HepG2 (cell line): ENCODE results near the gene TSHZ2.

Experiments used
- ARNTL ChIP-seq: sonication (generic); formaldehyde crosslinking; IDR thresholded peaks from 2 replicates; pipeline ENCODE4 v1.4.0; 2020; ENCODE audit warnings: mild to moderate bottlenecking, missing genetic modification reagents
- CBFB ChIP-seq: sonication (generic); formaldehyde crosslinking; IDR thresholded peaks from 2 replicates; pipeline ENCODE4 v1.4.0; 2020; ENCODE audit warnings: missing genetic modification reagents
- FOXA3 ChIP-seq: IDR thresholded peaks from 2 replicates; pipeline ENCODE4 v1.6.1; 2016; ENCODE audit warnings: missing genetic modification reagents, missing compliant biosample characterization
- MLLT10 ChIP-seq: sonication (generic); formaldehyde crosslinking; IDR thresholded peaks from 2 replicates; pipeline ENCODE4 v1.4.0; 2020; ENCODE audit warnings: missing genetic modification reagents
- NFIB ChIP-seq: sonication (generic); formaldehyde crosslinking; IDR thresholded peaks from 2 replicates; pipeline ENCODE4 v1.9.0; 2021; ENCODE audit warnings: missing genetic modification reagents, mild to moderate bottlenecking, borderline replicate concordance
- YY1 ChIP-seq: IDR thresholded peaks from 2 replicates; pipeline ENCODE4 v1.6.1; 2011; ENCODE audit warnings: low read length, low read depth, moderate library complexity, mild to moderate bottlenecking; ENCODE audit not compliant: insufficient read depth, insufficient replicate concordance
- ZNF556 ChIP-seq: sonication (generic); formaldehyde crosslinking; IDR thresholded peaks from 2 replicates; pipeline ENCODE4 v1.4.0; 2020; ENCODE audit warnings: mild to moderate bottlenecking, missing genetic modification reagents, borderline replicate concordance
- TF ChIP-seq, protein P1 (sequence below): sonication (generic); formaldehyde crosslinking; IDR thresholded peaks from 2 replicates; pipeline ENCODE4 v1.5.1; 2020; ENCODE audit warnings: mild to moderate bottlenecking, missing genetic modification reagents
- TF ChIP-seq, protein P2 (sequence below): sonication (generic); formaldehyde crosslinking; IDR thresholded peaks from 2 replicates; pipeline ENCODE4 v1.5.0; 2020; ENCODE audit warnings: mild to moderate bottlenecking, missing genetic modification reagents, moderate library complexity
- TF ChIP-seq, protein P3 (sequence below): IDR thresholded peaks from 2 replicates; pipeline ENCODE4 v1.6.1; 2016; ENCODE audit warnings: missing biosample characterization, missing genetic modification reagents, low read depth
- TF ChIP-seq, protein P4 (sequence below): sonication (generic); formaldehyde crosslinking; IDR thresholded peaks from 2 replicates; pipeline ENCODE4 v1.4.0; 2020; ENCODE audit warnings: missing genetic modification reagents
- TF ChIP-seq, protein P5 (sequence below), 2 experiments: IDR thresholded peaks; 2 replicates each; pipeline ENCODE4 v1.6.1; 2011 to 2012; ENCODE audit warnings: low read length in 2 of 2, borderline replicate concordance in 1 of 2, low read depth in 1 of 2, mild to moderate bottlenecking in 1 of 2, moderate library complexity in 1 of 2

DNA sequence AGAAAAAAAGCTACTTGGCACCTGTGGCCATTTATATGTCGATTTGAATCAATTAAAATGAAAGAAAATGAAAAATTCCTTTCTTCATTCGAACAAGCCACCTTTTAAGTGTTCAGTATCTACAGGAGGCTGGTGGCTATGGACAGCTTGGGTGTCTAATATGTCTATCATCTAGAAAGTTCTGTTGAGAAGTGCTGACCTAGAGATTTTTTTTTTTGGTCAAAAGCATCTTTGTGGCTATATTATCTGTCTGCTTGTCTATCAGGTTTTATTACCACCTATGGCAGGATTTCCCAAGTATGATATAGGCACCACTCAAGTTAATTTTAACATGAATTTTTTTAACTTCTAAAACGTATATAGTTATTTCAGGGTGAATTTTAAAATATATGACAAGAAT is 250.8 kb downstream of the TSHZ2 start:
- TF ChIP-seq MLLT10 (CRISPR knock-in tag) (no peak), ARNTL (CRISPR knock-in tag) (no peak), NFIB (CRISPR knock-in tag) (no peak), CBFB (CRISPR knock-in tag) (no peak), FOXA3 (no peak), YY1 (no peak), ZNF556 (CRISPR knock-in tag) (no peak)
- TF ChIP-seq, protein P1, sequence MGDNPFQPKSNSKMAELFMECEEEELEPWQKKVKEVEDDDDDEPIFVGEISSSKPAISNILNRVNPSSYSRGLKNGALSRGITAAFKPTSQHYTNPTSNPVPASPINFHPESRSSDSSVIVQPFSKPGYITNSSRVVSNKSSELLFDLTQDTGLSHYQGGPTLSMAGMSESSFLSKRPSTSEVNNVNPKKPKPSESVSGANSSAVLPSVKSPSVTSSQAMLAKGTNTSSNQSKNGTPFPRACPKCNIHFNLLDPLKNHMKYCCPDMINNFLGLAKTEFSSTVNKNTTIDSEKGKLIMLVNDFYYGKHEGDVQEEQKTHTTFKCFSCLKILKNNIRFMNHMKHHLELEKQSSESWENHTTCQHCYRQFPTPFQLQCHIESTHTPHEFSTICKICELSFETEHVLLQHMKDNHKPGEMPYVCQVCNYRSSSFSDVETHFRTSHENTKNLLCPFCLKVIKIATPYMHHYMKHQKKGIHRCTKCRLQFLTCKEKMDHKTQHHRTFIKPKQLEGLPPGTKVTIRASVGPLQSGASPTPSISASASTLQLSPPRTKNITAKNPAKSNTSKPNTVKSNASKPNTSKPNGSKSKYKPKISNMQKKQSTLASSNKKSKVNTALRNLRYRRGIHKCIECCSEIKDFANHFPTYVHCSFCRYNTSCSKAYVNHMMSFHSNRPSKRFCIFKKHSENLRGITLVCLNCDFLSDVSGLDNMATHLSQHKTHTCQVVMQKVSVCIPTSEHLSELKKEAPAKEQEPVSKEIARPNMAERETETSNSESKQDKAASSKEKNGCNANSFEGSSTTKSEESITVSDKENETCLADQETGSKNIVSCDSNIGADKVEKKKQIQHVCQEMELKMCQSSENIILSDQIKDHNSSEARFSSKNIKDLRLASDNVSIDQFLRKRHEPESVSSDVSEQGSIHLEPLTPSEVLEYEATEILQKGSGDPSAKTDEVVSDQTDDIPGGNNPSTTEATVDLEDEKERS (CRISPR knock-in tag) = no peak
- TF ChIP-seq, protein P2, sequence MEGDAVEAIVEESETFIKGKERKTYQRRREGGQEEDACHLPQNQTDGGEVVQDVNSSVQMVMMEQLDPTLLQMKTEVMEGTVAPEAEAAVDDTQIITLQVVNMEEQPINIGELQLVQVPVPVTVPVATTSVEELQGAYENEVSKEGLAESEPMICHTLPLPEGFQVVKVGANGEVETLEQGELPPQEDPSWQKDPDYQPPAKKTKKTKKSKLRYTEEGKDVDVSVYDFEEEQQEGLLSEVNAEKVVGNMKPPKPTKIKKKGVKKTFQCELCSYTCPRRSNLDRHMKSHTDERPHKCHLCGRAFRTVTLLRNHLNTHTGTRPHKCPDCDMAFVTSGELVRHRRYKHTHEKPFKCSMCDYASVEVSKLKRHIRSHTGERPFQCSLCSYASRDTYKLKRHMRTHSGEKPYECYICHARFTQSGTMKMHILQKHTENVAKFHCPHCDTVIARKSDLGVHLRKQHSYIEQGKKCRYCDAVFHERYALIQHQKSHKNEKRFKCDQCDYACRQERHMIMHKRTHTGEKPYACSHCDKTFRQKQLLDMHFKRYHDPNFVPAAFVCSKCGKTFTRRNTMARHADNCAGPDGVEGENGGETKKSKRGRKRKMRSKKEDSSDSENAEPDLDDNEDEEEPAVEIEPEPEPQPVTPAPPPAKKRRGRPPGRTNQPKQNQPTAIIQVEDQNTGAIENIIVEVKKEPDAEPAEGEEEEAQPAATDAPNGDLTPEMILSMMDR = no peak
- TF ChIP-seq, protein P3, sequence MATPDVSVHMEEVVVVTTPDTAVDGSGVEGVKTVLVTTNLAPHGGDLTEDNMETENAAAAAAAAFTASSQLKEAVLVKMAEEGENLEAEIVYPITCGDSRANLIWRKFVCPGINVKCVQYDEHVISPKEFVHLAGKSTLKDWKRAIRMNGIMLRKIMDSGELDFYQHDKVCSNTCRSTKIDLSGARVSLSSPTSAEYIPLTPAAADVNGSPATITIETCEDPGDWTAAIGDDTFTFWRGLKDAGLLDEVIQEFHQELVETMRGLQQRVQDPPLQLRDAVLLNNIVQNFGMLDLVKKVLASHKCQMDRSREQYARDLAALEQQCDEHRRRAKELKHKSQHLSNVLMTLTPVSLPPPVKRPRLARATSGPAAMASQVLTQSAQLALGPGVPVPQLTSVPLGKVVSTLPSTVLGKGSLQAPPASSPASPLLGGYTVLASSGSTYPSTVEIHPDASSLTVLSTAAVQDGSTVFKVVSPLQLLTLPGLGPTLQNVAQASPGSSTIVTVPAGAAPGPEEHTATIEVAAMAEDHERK = no peak
- TF ChIP-seq, protein P4, sequence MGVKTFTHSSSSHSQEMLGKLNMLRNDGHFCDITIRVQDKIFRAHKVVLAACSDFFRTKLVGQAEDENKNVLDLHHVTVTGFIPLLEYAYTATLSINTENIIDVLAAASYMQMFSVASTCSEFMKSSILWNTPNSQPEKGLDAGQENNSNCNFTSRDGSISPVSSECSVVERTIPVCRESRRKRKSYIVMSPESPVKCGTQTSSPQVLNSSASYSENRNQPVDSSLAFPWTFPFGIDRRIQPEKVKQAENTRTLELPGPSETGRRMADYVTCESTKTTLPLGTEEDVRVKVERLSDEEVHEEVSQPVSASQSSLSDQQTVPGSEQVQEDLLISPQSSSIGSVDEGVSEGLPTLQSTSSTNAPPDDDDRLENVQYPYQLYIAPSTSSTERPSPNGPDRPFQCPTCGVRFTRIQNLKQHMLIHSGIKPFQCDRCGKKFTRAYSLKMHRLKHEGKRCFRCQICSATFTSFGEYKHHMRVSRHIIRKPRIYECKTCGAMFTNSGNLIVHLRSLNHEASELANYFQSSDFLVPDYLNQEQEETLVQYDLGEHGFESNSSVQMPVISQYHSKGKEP (CRISPR knock-in tag) = no peak
- TF ChIP-seq, protein P5, sequence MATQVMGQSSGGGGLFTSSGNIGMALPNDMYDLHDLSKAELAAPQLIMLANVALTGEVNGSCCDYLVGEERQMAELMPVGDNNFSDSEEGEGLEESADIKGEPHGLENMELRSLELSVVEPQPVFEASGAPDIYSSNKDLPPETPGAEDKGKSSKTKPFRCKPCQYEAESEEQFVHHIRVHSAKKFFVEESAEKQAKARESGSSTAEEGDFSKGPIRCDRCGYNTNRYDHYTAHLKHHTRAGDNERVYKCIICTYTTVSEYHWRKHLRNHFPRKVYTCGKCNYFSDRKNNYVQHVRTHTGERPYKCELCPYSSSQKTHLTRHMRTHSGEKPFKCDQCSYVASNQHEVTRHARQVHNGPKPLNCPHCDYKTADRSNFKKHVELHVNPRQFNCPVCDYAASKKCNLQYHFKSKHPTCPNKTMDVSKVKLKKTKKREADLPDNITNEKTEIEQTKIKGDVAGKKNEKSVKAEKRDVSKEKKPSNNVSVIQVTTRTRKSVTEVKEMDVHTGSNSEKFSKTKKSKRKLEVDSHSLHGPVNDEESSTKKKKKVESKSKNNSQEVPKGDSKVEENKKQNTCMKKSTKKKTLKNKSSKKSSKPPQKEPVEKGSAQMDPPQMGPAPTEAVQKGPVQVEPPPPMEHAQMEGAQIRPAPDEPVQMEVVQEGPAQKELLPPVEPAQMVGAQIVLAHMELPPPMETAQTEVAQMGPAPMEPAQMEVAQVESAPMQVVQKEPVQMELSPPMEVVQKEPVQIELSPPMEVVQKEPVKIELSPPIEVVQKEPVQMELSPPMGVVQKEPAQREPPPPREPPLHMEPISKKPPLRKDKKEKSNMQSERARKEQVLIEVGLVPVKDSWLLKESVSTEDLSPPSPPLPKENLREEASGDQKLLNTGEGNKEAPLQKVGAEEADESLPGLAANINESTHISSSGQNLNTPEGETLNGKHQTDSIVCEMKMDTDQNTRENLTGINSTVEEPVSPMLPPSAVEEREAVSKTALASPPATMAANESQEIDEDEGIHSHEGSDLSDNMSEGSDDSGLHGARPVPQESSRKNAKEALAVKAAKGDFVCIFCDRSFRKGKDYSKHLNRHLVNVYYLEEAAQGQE (IDR thresholded peaks at IDR 0.05; ENCODE audit: borderline replicate concordance in 1 of 2, low read depth in 1 of 2, low read length in 2 of 2) = no peak
